GM12865 (cell line): Measurements from ENCODE around the gene SDCCAG8.

Source experiments
- DNase-seq: peaks from one replicate; pipeline ENCODE4 v3.0.0; 2010; ENCODE audit warnings: low read depth
- H3K4me3 ChIP-seq: 2 replicates; pipeline ENCODE4 v1.5.1; 2011; ENCODE audit warnings: mild to moderate bottlenecking, low read depth, low read length, control low read depth
- CTCF ChIP-seq: IDR thresholded peaks from 2 replicates; pipeline ENCODE4 v1.5.1; 2011; ENCODE audit warnings: low read length, control low read depth, low read depth, inconsistent platforms; ENCODE audit not compliant: insufficient read depth; ENCODE audit errors: missing control alignments

SDCCAG8 gene

GRCh38 chr1:243378669-243379068 is 122.8 kb downstream of the SDCCAG8 start:
- no peak for DNase-seq
- TF ChIP-seq CTCF: no peak

DNA sequence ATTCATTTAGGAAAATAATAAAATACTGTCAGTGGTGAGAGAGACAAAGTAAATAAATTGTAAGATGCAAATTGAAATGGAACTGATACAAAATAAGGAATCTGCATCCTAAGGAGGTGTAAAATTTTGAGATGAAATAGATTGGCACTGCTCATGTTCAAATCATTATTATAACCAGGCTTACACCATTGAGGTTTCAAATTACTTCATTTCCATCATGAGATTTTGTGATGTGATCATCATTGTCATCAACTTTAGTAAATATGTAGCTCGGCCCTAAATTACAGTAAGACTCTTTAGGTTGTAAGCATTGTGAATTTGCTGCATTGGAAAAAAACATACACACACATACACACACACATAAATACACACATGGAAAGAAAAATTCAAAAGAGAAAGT is 123.4 kb downstream of the SDCCAG8 start:
- H3K4me3 ChIP-seq: no peak overlapping the region
- DNase-seq: no peak
- no peak for TF ChIP-seq CTCF

More at GRCh38 chr1:243378669-243379068, 122.8 kb downstream of the SDCCAG8 start:
- no peak overlapping the region for H3K4me3 ChIP-seq

DNA sequence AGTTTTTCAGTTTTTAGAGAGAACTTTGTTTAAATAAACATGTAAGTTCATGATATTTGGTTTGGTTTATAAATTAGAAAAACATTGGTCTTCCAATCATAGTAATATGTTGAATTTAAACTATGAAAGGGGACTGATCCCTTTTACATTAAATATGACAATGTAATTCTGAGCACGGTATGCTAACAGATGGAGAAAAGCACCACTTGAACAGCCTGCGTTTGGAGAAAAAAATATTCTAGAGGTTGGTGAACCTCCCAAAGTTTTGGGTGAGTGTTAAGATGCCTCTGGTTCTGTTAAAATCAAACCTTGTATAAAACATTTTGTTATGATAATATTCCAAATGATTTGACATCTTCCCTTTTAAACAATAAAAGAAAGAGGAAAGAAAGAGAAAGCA is 123.9 kb downstream of the SDCCAG8 start:
- no peak for DNase-seq
- TF ChIP-seq CTCF: no peak
- no peak overlapping the region for H3K4me3 ChIP-seq

DNA sequence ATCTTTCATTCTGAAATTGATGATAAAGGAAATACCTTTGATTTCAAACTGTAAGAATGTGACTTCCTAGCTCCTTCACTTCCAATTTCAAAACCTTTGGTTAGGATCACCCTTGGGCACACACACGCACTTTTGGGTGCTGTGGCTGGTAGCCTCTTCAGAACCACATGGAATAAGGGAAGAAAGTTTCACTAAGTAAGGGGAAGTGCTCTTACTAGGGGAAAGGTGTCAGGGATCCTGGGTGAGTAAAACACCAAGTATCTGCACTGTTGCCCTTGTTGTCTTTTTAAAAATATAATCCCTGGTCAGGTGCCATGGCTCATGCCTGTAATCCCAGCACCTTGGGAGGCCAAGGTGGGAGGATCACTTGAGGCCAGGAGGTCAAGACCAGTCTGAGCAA is 132.4 kb downstream of the SDCCAG8 start:
- no peak for DNase-seq
- H3K4me3 ChIP-seq: no peak overlapping the region
- TF ChIP-seq CTCF: no peak

DNA sequence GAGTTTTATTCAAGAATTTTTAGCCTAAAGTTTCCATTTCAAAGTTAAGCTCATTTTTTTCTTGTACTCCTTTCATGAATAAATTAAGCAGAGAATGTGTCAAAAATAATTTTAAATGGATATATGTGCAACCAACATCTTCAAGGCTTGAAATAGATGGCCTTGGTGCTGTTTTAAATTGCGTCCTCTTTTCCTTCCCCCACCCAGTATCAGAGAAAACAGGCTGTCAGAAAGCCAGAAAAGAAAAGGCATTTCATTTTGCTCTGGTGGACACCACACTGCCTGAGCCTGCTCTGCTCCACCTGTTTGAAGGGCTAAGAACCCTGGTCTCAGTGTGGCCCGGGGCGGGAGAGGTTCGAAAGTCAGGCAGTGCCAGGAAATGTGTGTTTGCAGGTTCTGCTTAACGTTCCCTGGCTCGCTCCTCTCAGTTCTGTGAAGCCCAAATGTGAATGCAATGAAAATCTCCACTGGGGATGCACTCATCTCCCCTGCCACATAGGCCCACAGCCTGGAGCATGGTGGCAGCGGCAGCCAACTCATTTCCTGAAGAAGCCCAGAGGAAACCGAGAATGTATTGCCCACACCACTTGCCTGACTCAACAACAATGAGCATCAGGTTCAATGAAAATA is 134.4 kb downstream of the SDCCAG8 start:
- DNase-seq: no peak
- no peak for TF ChIP-seq CTCF

DNA sequence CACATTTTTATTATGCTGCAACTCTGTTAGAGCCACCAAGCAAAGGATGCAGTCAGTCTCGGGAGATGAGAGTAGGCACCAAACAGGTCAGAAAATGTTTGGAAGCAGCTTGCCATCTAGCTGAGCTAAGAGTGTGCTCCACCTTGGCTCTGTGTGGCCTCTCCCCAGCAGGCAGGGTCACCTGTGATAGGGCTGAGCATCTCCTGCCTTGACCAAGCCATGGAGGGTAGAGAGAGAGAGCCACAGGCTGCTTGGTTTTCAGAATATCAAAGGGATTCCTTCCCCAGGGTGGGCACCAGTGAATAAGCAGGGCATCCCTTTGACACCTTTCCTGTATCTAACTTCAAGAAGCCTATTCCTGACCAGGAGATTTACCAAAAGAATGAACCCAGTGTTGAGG is 135.5 kb downstream of the SDCCAG8 start:
- no peak for TF ChIP-seq CTCF
- DNase-seq: no peak
- no peak overlapping the region for H3K4me3 ChIP-seq

More for the DNA sequence above, 134.4 kb downstream of the SDCCAG8 start:
- H3K4me3 ChIP-seq: no peak overlapping the region

DNA sequence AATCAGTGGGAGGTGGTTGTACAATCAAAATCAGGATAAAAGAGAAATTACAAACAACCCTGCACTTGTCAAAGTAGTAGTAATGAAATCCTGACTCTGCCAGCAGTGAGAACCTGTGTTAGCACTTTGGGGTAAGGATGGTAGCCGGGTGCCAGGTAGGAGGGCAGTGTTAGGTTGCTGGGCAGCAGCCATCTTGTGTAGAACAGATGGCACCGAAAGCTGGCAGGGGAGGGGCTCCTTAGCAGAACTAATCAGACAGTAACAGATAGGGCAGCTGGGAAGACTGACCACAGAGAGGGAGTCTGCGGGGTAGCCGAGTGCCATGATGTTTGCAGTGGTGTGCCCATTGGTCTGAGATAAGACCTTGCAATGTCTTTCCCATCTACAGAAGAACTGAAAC is 137.3 kb downstream of the SDCCAG8 start:
- no peak for DNase-seq
- no peak for TF ChIP-seq CTCF
- H3K4me3 ChIP-seq: no peak overlapping the region
